SH-SY5Y (cell line): ENCODE data around the gene TSSC4.

Source experiments
- GATA2 ChIP-seq: IDR thresholded peaks from 2 replicates; pipeline ENCODE4 v1.6.1; 2011; ENCODE audit warnings: mild to moderate bottlenecking, low read depth, low read length
- GATA3 ChIP-seq: IDR thresholded peaks from 2 replicates; pipeline ENCODE4 v1.6.1; 2011; ENCODE audit warnings: low read depth, mild to moderate bottlenecking, low read length, moderate library complexity

The TSSC4 gene

GRCh38 chr11:2444821-2445745 lies 44.5 kb downstream of the TSSC4 start, which contains the start of gene KCNQ1:
Gene KCNQ1 (plus strand): TSS chr11:2445008. CDS start chr11:2445099, 91 bp downstream.
- no peak for TF ChIP-seq GATA3
- TF ChIP-seq GATA2, result no peak

- TF ChIP-seq GATA3 (no peak), GATA2 (no peak)
Measured at GRCh38 chr11:2445746-2446551, 45.4 kb downstream of the TSSC4 start.

- no peak for TF ChIP-seq GATA3
- TF ChIP-seq GATA2, result no peak
Measured at GRCh38 chr11:2446590-2447252, 46.2 kb downstream of the TSSC4 start.

GRCh38 chr11:2447253-2447950 lies 46.9 kb downstream of the TSSC4 start:
- TF ChIP-seq GATA3 (no peak), GATA2 (no peak)

- TF ChIP-seq GATA2, result no peak
- no peak for TF ChIP-seq GATA3
Measured at GRCh38 chr11:2447951-2448650, 47.6 kb downstream of the TSSC4 start.

GRCh38 chr11:2448661-2449547 lies 48.4 kb downstream of the TSSC4 start:
- TF ChIP-seq GATA3 (no peak), GATA2 (no peak)

- TF ChIP-seq GATA2 (no peak), GATA3 (no peak)
Measured at GRCh38 chr11:2449548-2450320, 49.2 kb downstream of the TSSC4 start.

- TF ChIP-seq GATA2 (no peak), GATA3 (no peak)
Measured at GRCh38 chr11:2450321-2451041, 49.9 kb downstream of the TSSC4 start.

- TF ChIP-seq GATA2, result no peak
- no peak for TF ChIP-seq GATA3
Measured at GRCh38 chr11:2451336-2451735, 50.8 kb downstream of the TSSC4 start.

- no peak for TF ChIP-seq GATA2
Measured at GRCh38 chr11:2451916-2452315, 51.4 kb downstream of the TSSC4 start.
